Keratinocyte (primary cell): Measurements from ENCODE around the gene KLRK1.
"Not testable (repeated sequence)": the region's sequence is repeated elsewhere in the genome, so short reads cannot be mapped to it uniquely, and the experiment has no call there.

ENCODE experiments used
- CTCF ChIP-seq, 3 experiments: IDR thresholded peaks in 1 of 3; conservative IDR thresholded peaks in 1 of 3; optimal IDR thresholded peaks in 1 of 3; 2 replicates in 2 of 3; 3 replicates in 1 of 3; pipeline versions ENCODE3 to v1.5.1; 2011; ENCODE audit warnings: low read length in 3 of 3, mild to moderate bottlenecking in 3 of 3, moderate library complexity in 2 of 3, control low read depth in 1 of 3, inconsistent platforms in 1 of 3; ENCODE audit not compliant: insufficient read depth in 2 of 3; ENCODE audit errors: extremely low read depth in 1 of 3
- EZH2 ChIP-seq: IDR thresholded peaks from one replicate; pipeline ENCODE4 v1.6.1; 2012; ENCODE audit warnings: inconsistent platforms, mild to moderate bottlenecking, low read length, moderate library complexity

GRCh38 chr12:10351457-10351856, 38.4 kb downstream of the KLRK1 start:
- not testable (repeated sequence) for TF ChIP-seq CTCF (optimal IDR thresholded peaks at IDR 0.05 in 1 of 3, IDR thresholded peaks at IDR 0.05 in 1 of 3, conservative IDR thresholded peaks at IDR 0.05 in 1 of 3; ENCODE audit: extremely low read depth in 1 of 3, insufficient read depth in 2 of 3, low read length in 3 of 3); EZH2
